Large intestine (tissue), 12 donors: Measurements from ENCODE around the gene NUTF2. TPM values are rescaled to one million over a fixed set of nuclear protein-coding genes. Genes with fewer than 3 reads are reported as not detected.

ENCODE experiments used
- DNase-seq, 2 donors: peaks; one replicate each; pipeline versions ENCODE4 v3.0.0 to v3.0.0-alpha.2; 2013
- H3K27ac ChIP-seq: one replicate; pipeline ENCODE4 v1.5.1; 2013; ENCODE audit warnings: low read length
- H3K27me3 ChIP-seq: 2 replicates; pipeline ENCODE4 v1.6.1; 2013; ENCODE audit warnings: low read length; ENCODE audit not compliant: control insufficient read depth, insufficient read depth
- H3K36me3 ChIP-seq: 2 replicates; pipeline ENCODE4 v1.6.1; 2013; ENCODE audit warnings: low read length; ENCODE audit not compliant: control insufficient read depth, insufficient read depth
- H3K4me1 ChIP-seq: one replicate; pipeline ENCODE4 v1.6.1; 2013; ENCODE audit warnings: low read length; ENCODE audit not compliant: control insufficient read depth, insufficient read depth
- H3K4me3 ChIP-seq: one replicate; pipeline ENCODE4 v1.5.1; 2013; ENCODE audit warnings: low read length
- H3K9me3 ChIP-seq: one replicate; pipeline ENCODE4 v1.6.1; 2013; ENCODE audit warnings: mild to moderate bottlenecking, low read depth, low read length, moderate library complexity; ENCODE audit not compliant: control insufficient read depth
- WGBS: methylation state at CpG from one replicate; pipeline ENCODE4 v1.1.5; 2013; ENCODE audit warnings: low lambda C conversion rate; ENCODE audit not compliant: insufficient coverage; 5-methylcytosine and 5-hydroxymethylcytosine counted together
- long read RNA-seq, 11 donors: transcript quantifications; one replicate each; lab custom pipeline, GENCODE V29; 2026
- polyA plus RNA-seq: library from polyadenylated mRNA; unstranded; fragments of 120-200 nt; gene quantifications from one replicate; pipeline ENCODE4 v1.2.1, GENCODE V29; 2013

Gene NUTF2
- polyA plus RNA-seq, result 123 TPM
- long read RNA-seq, donor 1, transcript NUTF2-201 (5 exons, 2,321 nt), result minor isoform, 46 of 131 reads
- long read RNA-seq, donor 1, transcript NUTF2-208 (1 exons, 2,608 nt), result major isoform, 69 of 131 reads
- long read RNA-seq, donor 1, transcript NUTF2-204 (3 exons, 593 nt), result minor isoform, 6 of 131 reads
- long read RNA-seq, donor 1, partial matches to known transcripts, result 5 of 131 reads
- long read RNA-seq, donor 1, other reads (novel, unspliced or antisense), result 0 of 131 reads
- long read RNA-seq, donor 2, transcript NUTF2-208 (1 exons, 2,608 nt), result major isoform, 217 of 337 reads
- long read RNA-seq, donor 2, transcript NUTF2-207 (3 exons, 400 nt), result minor isoform, 7 of 337 reads
- long read RNA-seq, donor 2, transcript NUTF2-201 (5 exons, 2,321 nt), result minor isoform, 89 of 337 reads
- long read RNA-seq, donor 2, transcript NUTF2-206 (5 exons, 1,119 nt), result minor isoform, 7 of 337 reads
- long read RNA-seq, donor 2, partial matches to known transcripts, result 8 of 337 reads
- long read RNA-seq, donor 2, other reads (novel, unspliced or antisense), result 0 of 337 reads
- long read RNA-seq, donor 3, result 0 reads
- long read RNA-seq, donor 4, transcript NUTF2-201 (5 exons, 2,321 nt), result major isoform, 9 of 14 reads
- long read RNA-seq, donor 4, partial matches to known transcripts, result 0 of 14 reads
- long read RNA-seq, donor 4, other reads (novel, unspliced or antisense), result 0 of 14 reads
- long read RNA-seq, donor 5, transcript NUTF2-208 (1 exons, 2,608 nt), result major isoform, 82 of 127 reads
- long read RNA-seq, donor 5, transcript NUTF2-204 (3 exons, 593 nt), result minor isoform, 5 of 127 reads
- long read RNA-seq, donor 5, transcript NUTF2-201 (5 exons, 2,321 nt), result minor isoform, 40 of 127 reads
- long read RNA-seq, donor 5, partial matches to known transcripts, result 0 of 127 reads
- long read RNA-seq, donor 5, other reads (novel, unspliced or antisense), result 0 of 127 reads
- long read RNA-seq, donor 6, transcript NUTF2-208 (1 exons, 2,608 nt), result major isoform, 117 of 207 reads
- long read RNA-seq, donor 6, transcript NUTF2-204 (3 exons, 593 nt), result minor isoform, 8 of 207 reads
- long read RNA-seq, donor 6, transcript NUTF2-206 (5 exons, 1,119 nt), result minor isoform, 5 of 207 reads
- long read RNA-seq, donor 6, transcript NUTF2-201 (5 exons, 2,321 nt), result minor isoform, 51 of 207 reads
- long read RNA-seq, donor 6, partial matches to known transcripts, result 17 of 207 reads
- long read RNA-seq, donor 6, other reads (novel, unspliced or antisense), result 7 of 207 reads
- long read RNA-seq, donor 7, transcript NUTF2-208 (1 exons, 2,608 nt), result major isoform, 58 of 102 reads
- long read RNA-seq, donor 7, transcript NUTF2-204 (3 exons, 593 nt), result minor isoform, 8 of 102 reads
- long read RNA-seq, donor 7, transcript NUTF2-201 (5 exons, 2,321 nt), result minor isoform, 32 of 102 reads
- long read RNA-seq, donor 7, partial matches to known transcripts, result 0 of 102 reads
- long read RNA-seq, donor 7, other reads (novel, unspliced or antisense), result 0 of 102 reads
- long read RNA-seq, donor 8, transcript NUTF2-208 (1 exons, 2,608 nt), result major isoform, 143 of 260 reads
- long read RNA-seq, donor 8, transcript NUTF2-201 (5 exons, 2,321 nt), result minor isoform, 72 of 260 reads
- long read RNA-seq, donor 8, transcript NUTF2-204 (3 exons, 593 nt), result minor isoform, 10 of 260 reads
- long read RNA-seq, donor 8, transcript NUTF2-207 (3 exons, 400 nt), result minor isoform, 7 of 260 reads
- long read RNA-seq, donor 8, partial matches to known transcripts, result 21 of 260 reads
- long read RNA-seq, donor 8, other reads (novel, unspliced or antisense), result 0 of 260 reads
- long read RNA-seq, donor 9, transcript NUTF2-201 (5 exons, 2,321 nt), result minor isoform, 43 of 193 reads
- long read RNA-seq, donor 9, transcript NUTF2-206 (5 exons, 1,119 nt), result minor isoform, 5 of 193 reads
- long read RNA-seq, donor 9, transcript NUTF2-204 (3 exons, 593 nt), result minor isoform, 12 of 193 reads
- long read RNA-seq, donor 9, transcript NUTF2-208 (1 exons, 2,608 nt), result major isoform, 115 of 193 reads
- long read RNA-seq, donor 9, partial matches to known transcripts, result 13 of 193 reads
- long read RNA-seq, donor 9, other reads (novel, unspliced or antisense), result 0 of 193 reads
- long read RNA-seq, donor 10, transcript NUTF2-204 (3 exons, 593 nt), result minor isoform, 12 of 247 reads
- long read RNA-seq, donor 10, transcript NUTF2-201 (5 exons, 2,321 nt), result minor isoform, 73 of 247 reads
- long read RNA-seq, donor 10, transcript NUTF2-208 (1 exons, 2,608 nt), result major isoform, 141 of 247 reads
- long read RNA-seq, donor 10, transcript NUTF2-206 (5 exons, 1,119 nt), result minor isoform, 6 of 247 reads
- long read RNA-seq, donor 10, partial matches to known transcripts, result 11 of 247 reads
- long read RNA-seq, donor 10, other reads (novel, unspliced or antisense), result 0 of 247 reads
- long read RNA-seq, donor 11, transcript NUTF2-206 (5 exons, 1,119 nt), result minor isoform, 6 of 165 reads
- long read RNA-seq, donor 11, transcript NUTF2-208 (1 exons, 2,608 nt), result major isoform, 84 of 165 reads
- long read RNA-seq, donor 11, transcript NUTF2-201 (5 exons, 2,321 nt), result minor isoform, 53 of 165 reads
- long read RNA-seq, donor 11, transcript NUTF2-204 (3 exons, 593 nt), result minor isoform, 6 of 165 reads
- long read RNA-seq, donor 11, partial matches to known transcripts, result 13 of 165 reads
- long read RNA-seq, donor 11, other reads (novel, unspliced or antisense), result 0 of 165 reads

DNA sequence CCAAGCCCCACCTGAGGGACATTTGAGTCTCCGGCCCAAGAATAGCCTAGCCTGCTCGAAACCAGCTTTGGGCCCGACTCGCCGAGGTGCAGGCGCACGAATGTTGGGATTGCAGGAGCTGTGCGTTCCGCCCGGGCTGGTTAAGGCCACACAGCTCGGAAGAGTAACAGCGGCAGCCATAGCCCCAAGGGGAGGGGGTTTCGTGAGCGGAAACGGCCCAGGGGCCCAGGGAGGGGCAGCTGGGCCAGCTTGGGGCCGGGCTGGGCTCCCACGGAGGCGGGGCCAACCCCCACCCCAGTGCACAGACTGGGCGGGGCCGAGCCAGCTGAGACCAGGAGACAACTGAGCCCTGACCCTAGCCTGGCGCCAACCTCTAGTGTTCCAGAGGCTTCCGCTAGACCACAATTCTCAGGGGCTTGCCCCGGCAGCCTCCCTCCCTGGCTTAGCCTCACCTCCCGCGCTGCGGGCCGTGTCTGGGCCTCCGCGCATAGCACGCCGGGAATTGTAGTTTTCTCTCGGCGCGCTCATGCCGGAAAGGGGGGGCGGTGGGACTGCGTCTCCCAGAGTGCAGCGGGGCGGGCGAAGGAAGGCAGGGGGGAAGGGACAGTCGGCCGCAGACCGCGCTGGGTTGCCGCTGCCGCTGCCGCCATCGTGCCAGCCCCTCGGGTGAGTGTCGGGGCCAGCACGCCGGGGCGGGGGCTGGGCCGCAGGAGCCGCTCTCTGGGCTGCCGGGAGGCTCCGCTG is at the start of gene NUTF2:
NUTF2 (plus strand) TSS at position 614 of the 744 bp plus-strand sequence. CDS start 18,198 bp downstream, outside the sequence.
- peak; percentile 96 to 98 for DNase-seq
- H3K27me3 ChIP-seq, result no peaks in the 10 kb centered on the region
- peak within 1 kb of the TSS; percentile 100 for H3K27ac ChIP-seq
- no CpG with 5 or more reads among the region's 57 CpGs for WGBS
- H3K9me3 ChIP-seq, result no peaks in the 10 kb centered on the region
- H3K4me3 ChIP-seq, result peak within 1 kb of the TSS; percentile 98
- peaks cover 17% of the 10 kb centered on the region for H3K36me3 ChIP-seq
- peaks cover 37% of the 10 kb centered on the region for H3K4me1 ChIP-seq

DNA sequence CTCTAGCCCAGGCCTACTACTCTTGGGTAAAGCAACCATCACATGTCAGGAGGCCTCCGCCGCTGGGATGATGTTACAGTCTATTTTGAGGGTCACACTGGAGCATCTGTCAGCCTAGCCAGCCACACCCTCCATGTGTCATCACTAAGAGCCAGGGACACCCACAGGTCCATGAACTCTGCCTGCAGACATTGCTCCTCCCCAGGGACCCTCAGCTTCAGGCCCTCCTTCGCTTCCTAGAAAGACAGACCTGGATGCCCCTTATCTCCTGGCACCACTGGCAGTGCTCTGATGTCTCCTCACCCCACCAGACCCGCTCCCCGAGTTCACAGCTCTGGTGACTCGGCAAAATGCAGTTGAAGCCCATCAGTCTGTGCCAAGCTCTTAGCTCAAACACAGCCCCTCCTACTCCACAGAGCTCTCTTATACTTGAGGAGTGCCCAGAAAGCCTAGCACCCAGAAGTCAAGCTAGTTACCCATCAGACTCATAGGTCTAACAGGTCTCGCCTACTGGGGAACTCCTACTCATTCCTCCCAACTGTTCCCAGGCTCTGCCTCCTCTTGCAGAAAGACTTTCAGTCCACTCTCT is 46.3 kb upstream of the NUTF2 start:
- WGBS, result no CpG with 5 or more reads among the region's 7 CpGs
- peaks cover 37% of the 10 kb centered on the region for H3K36me3 ChIP-seq

DNA sequence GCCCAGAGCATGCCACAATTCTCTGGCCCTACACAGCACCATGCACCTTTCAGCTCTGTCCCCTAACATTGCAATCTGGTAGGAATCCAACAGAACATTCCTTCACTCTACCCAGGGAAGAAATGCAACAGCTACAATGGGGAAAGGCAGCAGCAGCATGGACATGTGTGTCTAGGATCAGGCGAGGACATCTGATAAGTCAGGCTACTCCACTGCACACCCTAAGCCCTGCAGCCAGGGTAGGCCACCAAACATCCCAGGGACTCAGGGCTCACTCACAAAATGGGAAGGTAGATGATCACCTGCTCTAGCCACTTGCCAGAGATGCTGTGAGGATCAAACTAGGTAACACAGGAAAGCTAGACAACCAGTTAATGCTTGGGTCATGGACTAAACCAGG is 45.5 kb upstream of the NUTF2 start:
- H3K27ac ChIP-seq, result no peak overlapping the region
- peaks cover 12% of the 10 kb centered on the region for H3K4me1 ChIP-seq
- H3K9me3 ChIP-seq, result no peaks in the 10 kb centered on the region
- H3K27me3 ChIP-seq, result no peaks in the 10 kb centered on the region
- no CpG with 5 or more reads among the region's 1 CpG for WGBS
- H3K36me3 ChIP-seq, result peaks cover 37% of the 10 kb centered on the region
- no peak for DNase-seq
- H3K4me3 ChIP-seq, result no peak overlapping the region

More for the DNA sequence above, 46.3 kb upstream of the NUTF2 start:
- H3K27me3 ChIP-seq, result no peaks in the 10 kb centered on the region
- H3K4me3 ChIP-seq, result no peak overlapping the region
- no peaks in the 10 kb centered on the region for H3K9me3 ChIP-seq
- no peak for DNase-seq
- peaks cover 9% of the 10 kb centered on the region for H3K4me1 ChIP-seq
- no peak overlapping the region for H3K27ac ChIP-seq

DNA sequence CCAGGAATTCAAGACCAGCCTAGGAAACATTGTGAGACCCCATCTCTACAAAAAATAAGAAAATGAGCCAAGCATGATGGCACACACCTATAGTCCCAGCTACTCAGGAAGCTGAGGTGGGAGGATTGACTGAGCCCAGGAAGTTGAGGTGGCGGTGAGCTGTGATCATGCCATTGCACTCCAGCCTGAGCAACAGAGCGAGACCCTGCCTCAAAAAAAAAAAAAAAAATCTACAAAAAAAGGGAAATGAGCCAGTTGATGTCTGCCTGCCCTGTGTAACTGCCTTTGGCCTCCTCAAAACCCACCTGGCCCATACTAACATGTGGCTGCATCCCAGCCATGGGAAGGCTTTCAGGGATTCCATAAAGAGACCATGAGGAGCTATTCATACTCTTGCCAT is 44.9 kb upstream of the NUTF2 start:
- H3K36me3 ChIP-seq, result peaks cover 37% of the 10 kb centered on the region
- DNase-seq, result no peak
- no peak overlapping the region for H3K27ac ChIP-seq
- H3K27me3 ChIP-seq, result no peaks in the 10 kb centered on the region
- H3K4me1 ChIP-seq, result peaks cover 12% of the 10 kb centered on the region
- no peaks in the 10 kb centered on the region for H3K9me3 ChIP-seq
- WGBS, result no CpG with 5 or more reads among the region's 2 CpGs
- H3K4me3 ChIP-seq, result no peak overlapping the region

DNA sequence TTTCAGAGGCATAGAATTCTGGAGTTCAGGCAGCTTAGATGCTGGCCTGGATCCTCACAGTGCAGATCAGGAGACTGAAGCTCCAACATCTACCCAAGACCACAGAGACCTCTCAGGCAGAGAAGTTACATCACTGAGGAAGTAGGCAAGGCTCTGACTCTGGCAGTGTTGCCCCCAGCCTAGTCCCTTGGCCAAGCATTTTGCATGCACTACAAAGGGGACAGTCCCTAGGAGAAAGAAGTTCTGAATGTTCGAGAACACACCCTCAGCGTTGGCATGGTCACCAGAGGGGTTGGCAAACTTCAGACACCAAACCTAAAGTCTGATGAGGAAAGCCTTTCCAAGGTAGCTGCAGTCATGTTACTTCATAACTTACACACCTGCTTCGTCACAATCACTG is 42.8 kb upstream of the NUTF2 start:
- H3K9me3 ChIP-seq, result no peaks in the 10 kb centered on the region
- peaks cover 29% of the 10 kb centered on the region for H3K36me3 ChIP-seq
- H3K27ac ChIP-seq, result no peak overlapping the region
- H3K4me1 ChIP-seq, result peaks cover 12% of the 10 kb centered on the region
- H3K27me3 ChIP-seq, result no peaks in the 10 kb centered on the region
- H3K4me3 ChIP-seq, result no peak overlapping the region
- no CpG with 5 or more reads among the region's 3 CpGs for WGBS
- no peak for DNase-seq

DNA sequence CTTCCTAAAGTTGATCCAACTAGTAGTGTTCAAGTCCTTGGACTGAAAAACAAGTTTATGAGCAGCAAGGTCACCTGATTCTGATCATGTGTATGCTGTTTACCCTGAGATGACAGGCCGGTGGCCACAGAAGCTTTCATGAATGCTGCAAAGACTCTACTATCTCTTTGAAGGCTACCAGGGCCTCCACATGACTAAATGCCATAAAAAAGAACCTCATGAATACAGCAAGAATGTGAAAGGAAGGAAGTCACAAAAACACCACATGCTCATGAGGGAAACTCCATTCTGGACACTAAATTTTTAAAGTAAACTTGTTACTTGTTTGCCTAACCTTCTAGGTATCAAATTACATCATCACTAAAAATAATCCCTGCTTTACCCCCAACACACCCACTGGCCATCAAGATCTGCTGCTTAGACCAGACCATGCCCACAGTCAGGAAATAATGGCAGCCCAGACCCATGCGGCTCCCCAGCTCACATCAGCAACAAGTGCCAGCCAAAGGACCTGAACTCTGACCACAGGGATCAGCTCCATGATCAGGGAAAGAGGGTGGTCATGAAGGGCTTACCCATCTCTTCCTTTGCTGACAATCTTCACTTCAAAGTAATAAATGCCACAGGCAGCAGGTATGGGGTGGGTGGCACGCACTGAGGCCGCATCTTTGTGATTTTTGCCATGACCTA is 41.7 kb upstream of the NUTF2 start:
- no peaks in the 10 kb centered on the region for H3K27me3 ChIP-seq
- peak overlapping the region; percentile 73 for H3K27ac ChIP-seq
- peaks cover 28% of the 10 kb centered on the region for H3K36me3 ChIP-seq
- H3K4me3 ChIP-seq, result peak overlapping the region; percentile 92
- H3K4me1 ChIP-seq, result peaks cover 12% of the 10 kb centered on the region
- peak; percentile 22 to 61 for DNase-seq
- WGBS, result no CpG with 5 or more reads among the region's 4 CpGs
- no peaks in the 10 kb centered on the region for H3K9me3 ChIP-seq

DNA sequence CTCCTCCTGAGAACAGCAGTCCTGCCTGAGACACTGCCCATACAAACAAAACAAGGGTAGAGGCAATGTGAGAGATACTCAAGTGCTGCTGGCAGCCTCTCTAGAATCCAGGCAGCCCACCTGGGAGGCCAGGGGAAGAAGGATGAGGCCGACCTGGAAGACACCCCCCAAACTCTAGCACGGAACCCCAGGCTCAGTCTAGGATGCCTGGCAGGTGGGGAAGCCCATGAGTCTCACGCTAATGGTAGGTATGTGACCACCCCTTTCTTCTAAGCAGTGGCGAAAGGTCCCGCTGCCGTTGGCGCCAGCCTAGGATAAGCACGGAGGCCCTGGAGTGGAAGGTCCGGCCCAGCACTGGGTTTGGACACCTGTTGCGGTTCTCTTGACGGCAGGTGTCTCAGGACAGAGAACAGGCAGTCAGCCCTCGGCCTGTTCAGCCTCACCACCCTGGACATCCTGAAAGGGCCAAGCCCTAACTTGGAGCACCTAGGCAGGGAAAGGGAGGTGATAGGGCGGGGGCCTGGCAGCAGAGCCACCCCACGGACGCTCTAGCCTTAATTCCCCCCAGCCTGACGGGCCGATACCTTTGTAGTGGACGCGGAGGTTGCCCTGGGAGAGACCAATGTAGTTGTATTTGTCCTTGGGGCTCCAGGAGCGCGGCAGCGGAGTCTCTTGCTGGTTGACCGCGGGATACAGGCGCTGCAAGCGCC is 40.9 kb upstream of the NUTF2 start:
- Histone ChIP-seq H3K36me3 (peaks cover 24% of the 10 kb centered on the region), H3K9me3 (no peaks in the 10 kb centered on the region), H3K4me1 (peaks cover 12% of the 10 kb centered on the region), H3K4me3 (peak overlapping the region; percentile 92), H3K27me3 (no peaks in the 10 kb centered on the region), H3K27ac (peak overlapping the region; percentile 73)
- whole genome bisulfite sequencing, result no CpG with 5 or more reads among the region's 26 CpGs
- peak in 1 of 2 donors; percentile 14 for DNase-seq
